Left ventricle myocardium superior (tissue), 1 donor: Measurements from ENCODE around the gene TFPI2. TPM values are rescaled to one million over a fixed set of nuclear protein-coding genes. Genes with fewer than 3 reads are reported as not detected.

ENCODE experiments used
- ATAC-seq: fragments of 200-7000 bp; cut with Tn5 transposase; one replicate; pipeline ENCODE4 v1.9.1; 2020; ENCODE audit warnings: mild to moderate bottlenecking, moderate library complexity
- DNase-seq: peaks from one replicate; pipeline ENCODE4 v3.0.0-alpha.2; 2020
- intact Hi-C: fragments of 100-400 bp; cut with micrococcal nuclease; formaldehyde crosslinking; loops from one replicate; pipeline ENCODE4 v1.11.0; 2022
- total RNA-seq: library from RNA; stranded (reverse); fragmentation: NEBNext Ultra II Directional; extraction: Animal tissue kit (Norgen Biotek cat#: 25700); gene quantifications from one replicate; pipeline ENCODE4 v1.2.1, GENCODE V29; 2021
- donor health status: DM: no; HTN: yes; CAD: no; lungs with severe emphysema.

Gene TFPI2
- total RNA-seq, 1 donor from 2014 or later, result 1.4 TPM

DNA sequence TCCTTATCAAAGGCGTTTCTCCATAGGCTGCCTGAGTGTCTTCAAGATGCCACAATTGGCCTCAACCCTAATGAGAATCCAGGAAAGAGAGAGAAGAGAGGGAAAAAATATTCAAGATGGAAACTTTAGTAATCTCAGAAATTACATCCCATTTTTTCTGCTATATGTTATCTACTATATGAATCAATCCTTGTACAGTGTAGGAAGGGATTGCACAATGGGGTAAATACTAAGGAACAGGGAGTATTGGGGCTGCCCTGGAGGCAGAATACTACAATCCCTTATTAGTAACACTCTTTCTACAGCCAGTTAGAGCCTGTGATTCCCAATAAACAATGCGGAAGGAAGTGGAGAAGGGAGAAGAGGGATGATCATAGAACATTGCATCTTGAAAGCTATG, 27.9 kb downstream of the TFPI2 start:
- ATAC-seq, result no peak
- intact Hi-C loops, result no loop called here
- no peak for DNase-seq

DNA sequence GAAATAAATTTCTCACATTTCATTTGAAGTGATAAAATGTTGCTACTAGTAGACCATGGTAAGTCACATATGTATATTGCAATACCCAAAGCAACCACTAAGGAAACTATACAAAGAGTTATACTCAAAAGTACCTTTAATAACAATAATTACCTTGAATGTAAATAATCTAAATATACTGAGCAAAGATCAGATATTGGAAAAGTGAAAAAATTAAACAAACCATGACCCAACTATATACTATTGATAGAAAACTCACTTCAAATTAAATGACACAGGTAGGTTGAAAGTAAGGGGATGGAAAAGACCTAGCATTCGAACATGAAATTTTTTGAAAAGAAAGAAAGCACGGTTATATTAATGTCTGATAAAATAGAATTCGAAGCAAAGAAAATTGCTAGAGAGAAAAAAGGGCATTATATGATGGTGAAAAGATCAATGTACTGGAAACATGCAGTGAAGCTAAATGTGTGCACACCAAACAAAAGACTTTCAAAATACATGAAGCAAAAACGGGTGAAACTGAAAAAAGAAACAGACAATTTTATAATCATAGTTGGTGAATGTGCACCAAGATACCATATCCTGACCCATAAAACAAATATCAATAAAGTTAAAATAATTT, 29.1 kb downstream of the TFPI2 start:
- ATAC-seq (no peak), DNase-seq (no peak)
- intact Hi-C loops, result no loop called here

DNA sequence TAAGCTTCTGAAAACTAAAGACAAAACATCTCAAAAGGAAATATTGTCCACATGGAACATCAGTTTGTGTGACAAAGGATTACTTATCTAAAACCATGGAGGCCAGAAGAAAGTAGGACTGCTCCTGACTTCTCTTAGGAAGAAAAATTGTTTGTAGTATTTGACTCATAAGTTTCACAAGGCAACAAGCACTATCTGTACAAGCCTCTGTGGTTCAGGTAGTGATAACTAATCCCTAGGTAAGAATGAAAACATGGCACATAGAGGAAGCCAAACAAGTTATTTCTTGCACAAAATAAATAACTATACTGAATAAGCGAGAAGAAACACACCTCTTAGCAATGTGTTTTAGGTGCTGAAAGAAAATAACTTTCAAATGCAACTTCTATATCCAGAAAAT, 30.3 kb downstream of the TFPI2 start:
- intact Hi-C loops, result no loop called here
- ATAC-seq (no peak), DNase-seq (no peak)

DNA sequence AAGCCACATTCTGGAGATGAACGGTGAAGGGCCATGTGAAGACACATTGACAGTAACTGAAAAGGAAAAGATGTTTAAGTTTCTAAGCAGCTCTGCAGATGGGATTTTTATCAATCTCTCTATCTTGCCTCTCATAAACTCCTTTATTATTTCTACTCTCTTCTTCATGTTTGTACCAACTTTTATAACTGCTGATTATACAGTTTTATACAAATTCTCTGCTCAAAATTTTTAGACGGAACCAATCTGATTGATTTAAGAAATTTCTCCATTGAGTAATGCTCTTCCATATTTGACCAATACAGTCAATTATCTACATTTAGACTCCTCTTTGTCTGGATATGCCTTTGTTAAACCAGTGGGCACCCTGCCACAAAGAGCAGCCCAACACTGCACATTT, 31.7 kb downstream of the TFPI2 start:
- intact Hi-C loops, result no loop called here
- no peak for DNase-seq
- ATAC-seq, result no peak

DNA sequence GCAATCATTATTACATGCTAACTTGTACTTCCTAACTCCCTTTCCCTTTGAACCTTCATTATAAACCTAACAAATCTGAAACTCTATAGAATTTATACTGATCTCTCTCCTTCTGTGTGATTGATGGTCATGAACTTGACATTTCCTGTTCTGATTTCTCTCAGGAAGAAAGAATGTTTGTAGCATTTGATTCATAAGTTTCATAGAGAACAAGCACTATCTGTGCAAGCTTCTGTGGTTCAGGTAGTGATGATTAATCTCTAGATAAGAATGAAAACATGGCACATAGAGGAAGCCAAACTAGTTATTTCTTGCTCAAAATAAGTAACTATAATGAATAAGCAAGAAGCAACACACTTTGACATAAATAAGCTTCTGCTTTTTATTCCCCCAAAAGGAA, 34.2 kb downstream of the TFPI2 start:
- no peak for ATAC-seq
- intact Hi-C loops, result no loop called here
- DNase-seq, result no peak

DNA sequence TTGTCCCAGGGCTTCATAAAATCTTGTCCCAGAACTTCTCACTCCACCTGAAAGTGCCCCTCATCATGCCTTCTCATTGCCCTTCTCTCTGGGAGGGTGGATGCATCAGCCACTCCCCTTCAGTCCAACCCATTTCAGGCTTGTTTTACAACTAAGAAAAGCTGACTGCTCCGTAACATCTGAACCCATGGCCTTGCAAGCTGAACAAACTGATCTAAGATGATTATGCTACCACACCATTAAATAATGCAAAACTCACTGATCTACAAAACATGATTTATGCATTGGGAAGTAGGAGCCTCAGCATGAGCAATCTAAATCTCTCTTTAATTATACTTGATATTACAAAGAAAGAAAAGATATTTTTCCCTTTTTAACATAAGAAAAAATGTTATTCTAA, 34.8 kb downstream of the TFPI2 start:
- intact Hi-C loops, result no loop called here

DNA sequence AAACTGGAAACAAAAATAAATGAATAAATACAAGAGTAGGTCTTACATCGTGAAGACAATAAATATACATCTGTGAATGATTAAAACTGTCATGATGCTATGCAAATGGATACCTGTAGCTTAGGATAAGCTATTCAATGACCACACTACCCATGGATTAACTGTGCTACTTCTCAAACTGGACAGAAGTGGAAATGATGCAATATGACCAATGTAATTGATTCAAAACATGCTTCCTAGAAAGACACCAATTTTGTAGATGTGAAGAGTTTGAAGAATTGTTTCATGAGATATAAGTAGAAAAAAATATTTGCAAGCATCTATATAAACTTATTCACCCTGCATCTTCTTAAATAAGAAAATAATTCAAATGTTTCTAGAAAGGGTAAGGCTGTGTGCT, 36.1 kb downstream of the TFPI2 start:
- ATAC-seq (no peak), DNase-seq (no peak)
- intact Hi-C loops, result no loop called here

More for the DNA sequence above, 34.8 kb downstream of the TFPI2 start:
- ATAC-seq (no peak), DNase-seq (no peak)

DNA sequence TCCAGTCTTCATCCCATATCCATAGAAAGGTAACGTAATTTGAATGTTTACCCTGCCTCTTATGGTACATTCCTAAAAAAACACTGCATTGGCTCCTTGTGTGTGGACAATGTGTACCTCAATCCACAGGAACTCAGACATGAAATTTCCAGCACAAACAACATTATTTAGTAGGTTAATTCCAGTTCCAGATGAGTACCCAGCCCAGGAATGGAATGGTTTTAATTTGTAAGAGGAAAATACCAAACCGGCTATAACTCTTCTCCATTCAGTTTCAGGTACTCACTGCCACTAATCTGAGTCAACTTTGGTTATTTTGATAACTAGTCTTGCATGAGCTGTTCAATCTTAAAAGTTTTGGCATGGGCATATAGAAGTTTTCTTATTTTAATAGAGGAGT, 39.0 kb downstream of the TFPI2 start:
- intact Hi-C loops, result no loop called here
- ATAC-seq (no peak), DNase-seq (no peak)

DNA sequence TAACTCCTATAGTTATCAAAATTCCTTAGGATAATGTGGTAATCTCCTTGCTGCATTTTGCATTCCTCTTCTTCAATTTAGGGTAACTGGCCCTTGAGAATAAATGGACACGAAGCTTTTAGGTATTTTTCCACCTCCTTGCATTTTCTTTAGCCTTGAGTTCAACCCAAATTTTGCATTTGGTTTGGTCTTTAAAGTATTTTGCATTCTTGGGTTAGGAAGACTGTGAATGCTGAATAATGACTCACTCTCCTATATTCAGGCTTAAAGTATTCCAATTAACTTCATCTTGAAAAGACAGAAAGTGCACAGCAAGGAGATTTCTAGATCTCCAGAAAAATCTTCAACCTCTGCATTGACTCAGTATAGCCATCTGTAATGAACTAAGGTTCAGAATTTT, 47.3 kb downstream of the TFPI2 start:
- intact Hi-C loops, result no loop called here
- ATAC-seq (no peak), DNase-seq (no peak)

DNA sequence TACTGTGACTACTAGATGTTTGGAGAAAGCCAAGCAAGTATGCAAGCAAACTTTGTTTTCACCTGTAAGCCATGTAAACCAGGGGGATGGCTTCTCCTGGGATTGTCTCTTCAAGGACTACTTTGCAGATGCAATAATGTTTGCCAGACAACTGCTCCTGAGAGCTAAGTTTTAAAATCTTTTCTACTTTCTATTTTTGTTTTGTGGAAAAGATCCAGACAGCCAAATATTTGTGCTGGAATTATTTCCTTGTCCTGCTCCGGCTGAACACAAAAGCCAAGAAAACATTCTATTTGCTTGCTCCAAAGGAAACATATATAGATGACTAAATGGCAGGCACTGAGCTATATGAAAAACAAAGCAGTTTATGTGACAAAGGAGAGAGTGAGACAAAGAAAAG, 51.6 kb downstream of the TFPI2 start:
- no peak for ATAC-seq
- no peak for DNase-seq
- intact Hi-C loops, result no loop called here

DNA sequence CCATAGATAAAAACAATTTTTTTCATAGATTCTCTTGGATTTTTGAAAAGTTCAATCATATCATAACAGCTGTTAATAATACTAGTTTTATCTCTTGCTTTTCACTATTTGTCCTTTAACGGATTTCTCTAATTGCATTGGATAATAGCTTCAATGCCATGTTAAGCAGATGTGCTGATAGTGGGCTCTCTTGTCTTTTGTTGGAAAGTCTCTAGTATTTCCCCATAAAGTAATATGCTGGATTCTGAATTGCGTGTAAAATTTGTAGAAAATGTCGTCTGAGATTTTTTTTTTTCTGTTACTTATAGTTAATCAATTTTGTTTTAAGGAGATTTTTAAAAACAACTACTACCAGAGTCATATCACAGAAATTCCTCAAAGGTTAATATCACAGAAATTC, 53.3 kb downstream of the TFPI2 start:
- no peak for DNase-seq
- ATAC-seq, result no peak
- intact Hi-C loops, result no loop called here

DNA sequence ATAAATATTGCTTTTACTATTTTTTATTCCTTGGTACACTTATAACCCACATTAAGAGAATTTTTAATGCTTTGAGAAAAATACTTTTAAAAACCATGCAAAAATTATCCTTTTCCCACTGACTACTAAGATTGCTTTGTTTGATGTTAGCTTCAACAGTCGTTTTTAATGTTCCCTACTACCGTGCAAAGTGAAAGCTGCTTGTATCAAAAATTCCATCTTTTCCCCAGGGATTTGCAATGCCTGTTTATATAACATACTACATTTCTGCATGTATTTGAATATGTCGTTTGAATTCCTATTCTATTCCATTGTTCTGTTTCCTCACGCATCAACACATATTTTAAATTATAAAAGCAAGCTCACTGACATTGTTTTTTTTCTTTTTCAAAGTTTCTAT, 54.4 kb downstream of the TFPI2 start:
- ATAC-seq, result no peak
- DNase-seq, result no peak
- intact Hi-C loops, result no loop called here

DNA sequence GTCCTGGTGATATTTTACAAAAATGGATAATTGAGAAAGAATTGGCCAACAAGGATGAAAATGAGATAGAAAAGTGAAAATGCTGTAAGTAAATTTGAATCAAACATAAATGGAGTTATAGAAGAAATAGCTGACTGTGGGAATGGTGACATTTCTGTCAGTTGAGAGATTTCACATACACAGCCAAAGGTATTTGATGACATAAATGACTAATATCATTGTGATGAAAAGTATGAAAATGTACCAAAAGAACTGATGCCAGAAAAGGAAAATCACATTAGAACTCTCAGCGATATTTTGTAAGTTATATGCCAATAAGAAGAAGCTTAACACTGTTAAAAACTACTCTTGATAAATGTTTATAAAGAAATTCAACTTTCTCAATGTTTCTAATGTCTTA, 54.9 kb downstream of the TFPI2 start:
- DNase-seq (no peak), ATAC-seq (no peak)
- intact Hi-C loops, result no loop called here

Other genes starting within 250 kb of the TFPI2 start
- gene GNGT1, start 15.8 kb upstream of the TFPI2 start, total RNA-seq, result not detected
- 20.3 TPM for gene GNG11, start 31.0 kb upstream of the TFPI2 start, total RNA-seq
- 14.6 TPM for gene BET1, start 113.6 kb upstream of the TFPI2 start, total RNA-seq